Measurements from ENCODE around the gene CELA2A.
"Not testable (repeated sequence)": the region's sequence is repeated elsewhere in the genome, so short reads cannot be mapped to it uniquely, and the experiment has no call there.

CELA2A gene

GRCh38 chr1:15468145-15468544, 11.6 kb downstream of the CELA2A start:
- H3K27ac ChIP-seq, result no peak overlapping the region
- TF ChIP-seq CTCF (conservative IDR thresholded peaks at IDR 0.05), result no peak

GRCh38 chr1:15469361-15469760, 12.8 kb downstream of the CELA2A start:
- no peak overlapping the region for H3K27ac ChIP-seq
- TF ChIP-seq CTCF (conservative IDR thresholded peaks at IDR 0.05), result no peak

GRCh38 chr1:15469821-15470448, 13.4 kb downstream of the CELA2A start:
- H3K27ac ChIP-seq, result not testable (repeated sequence)

- not testable (repeated sequence) for H3K27ac ChIP-seq
Measured at GRCh38 chr1:15471067-15471466, 14.5 kb downstream of the CELA2A start.

GRCh38 chr1:15471723-15472122, 15.2 kb downstream of the CELA2A start:
- H3K27ac ChIP-seq, result not testable (repeated sequence)

- TF ChIP-seq CTCF (conservative IDR thresholded peaks at IDR 0.05), result no peak
- H3K27ac ChIP-seq, result no peak overlapping the region
Measured at GRCh38 chr1:15472587-15472986, 16.1 kb downstream of the CELA2A start.

GRCh38 chr1:15475752-15476314, 19.3 kb downstream of the CELA2A start, which contains the start of gene CELA2B:
CELA2B (plus strand) TSS chr1:15476104; CDS start chr1:15476126, 22 bp downstream.
- TF ChIP-seq CTCF (conservative IDR thresholded peaks at IDR 0.05), result no peak
- H3K27ac ChIP-seq, result no peak within 1 kb of the TSS

- TF ChIP-seq CTCF (conservative IDR thresholded peaks at IDR 0.05), result no peak
- H3K27ac ChIP-seq, result no peak overlapping the region
Measured at GRCh38 chr1:15476927-15477326, 20.4 kb downstream of the CELA2A start.

GRCh38 chr1:15477646-15478212, 21.2 kb downstream of the CELA2A start:
- H3K27ac ChIP-seq, result no peak overlapping the region
- TF ChIP-seq CTCF (conservative IDR thresholded peaks at IDR 0.05), result no peak

All from VCaP (cell line).